CD14-positive monocyte (primary cell): ENCODE data around the gene MYO1C. TPM values are rescaled to one million over a fixed set of nuclear protein-coding genes. Genes with fewer than 3 reads are reported as not detected.

Experiments used
- DNase-seq, 3 donors: peaks; one replicate each; pipeline ENCODE4 v3.0.0-alpha.2; 2011 to 2022
- H2AFZ ChIP-seq: 2 replicates; pipeline ENCODE4 v1.6.0; 2012; ENCODE audit warnings: mild to moderate bottlenecking, low read depth, low read length, inconsistent platforms; ENCODE audit not compliant: insufficient read depth, poor library complexity, severe bottlenecking
- H3K27ac ChIP-seq, 2 donors: 1 replicate in 1 of 2; 2 replicates in 1 of 2; pipeline ENCODE4 v1.5.1; 2012 to 2013; ENCODE audit warnings: low read length in 2 of 2, control low read depth in 1 of 2, inconsistent platforms in 1 of 2, low read depth in 1 of 2, mild to moderate bottlenecking in 1 of 2
- H3K27me3 ChIP-seq, 2 donors: one replicate each; pipeline versions ENCODE4 v1.6.0 to v1.6.1; 2011 to 2013; ENCODE audit warnings: low read length in 2 of 2; ENCODE audit not compliant: control insufficient read depth in 2 of 2, insufficient read depth in 2 of 2
- H3K36me3 ChIP-seq, 2 donors: replicated peaks in 1 of 2; 1 replicate in 1 of 2; 2 replicates in 1 of 2; pipeline versions ENCODE4 v1.5.1 to v1.6.1; 2012 to 2013; ENCODE audit warnings: low read length in 2 of 2, control low read depth in 1 of 2, inconsistent platforms in 1 of 2, mild to moderate bottlenecking in 1 of 2; ENCODE audit not compliant: insufficient read depth in 2 of 2, control insufficient read depth in 1 of 2
- H3K4me1 ChIP-seq, 2 donors: 1 replicate in 1 of 2; 2 replicates in 1 of 2; pipeline versions ENCODE4 v1.5.1 to v1.6.1; 2012 to 2013; ENCODE audit warnings: low read length in 2 of 2, control low read depth in 1 of 2, inconsistent platforms in 1 of 2, mild to moderate bottlenecking in 1 of 2, moderate library complexity in 1 of 2; ENCODE audit not compliant: insufficient read depth in 2 of 2, control insufficient read depth in 1 of 2
- H3K4me2 ChIP-seq: replicated peaks from 2 replicates; pipeline ENCODE3; 2012; ENCODE audit warnings: low read length, moderate library complexity, mild to moderate bottlenecking; ENCODE audit not compliant: poor library complexity, severe bottlenecking; ENCODE audit errors: extremely low read depth
- H3K4me3 ChIP-seq, 3 experiments: fragments of 200-600 bp in 1 of 3; sonication (generic) in 1 of 3; replicated peaks in 1 of 3; 1 replicate in 2 of 3; 2 replicates in 1 of 3; pipeline ENCODE4 v1.5.1; 2011 to 2013; ENCODE audit warnings: low read length in 3 of 3, mild to moderate bottlenecking in 3 of 3, control low read depth in 2 of 3, low read depth in 2 of 3, inconsistent platforms in 1 of 3, moderate library complexity in 1 of 3
- H3K79me2 ChIP-seq: 2 replicates; pipeline ENCODE4 v1.6.0; 2012; ENCODE audit warnings: mild to moderate bottlenecking, control low read depth, inconsistent platforms, low read length, moderate library complexity; ENCODE audit not compliant: insufficient read depth
- H3K9ac ChIP-seq: 2 replicates; pipeline ENCODE4 v1.6.0; 2017; ENCODE audit warnings: low read length, mild to moderate bottlenecking; ENCODE audit not compliant: insufficient read depth, poor library complexity, severe bottlenecking
- H3K9me3 ChIP-seq, 2 donors: replicated peaks in 1 of 2; 1 replicate in 1 of 2; 2 replicates in 1 of 2; pipeline versions ENCODE4 v1.5.1 to v1.6.1; 2012 to 2013; ENCODE audit warnings: low read length in 2 of 2, control low read depth in 1 of 2; ENCODE audit not compliant: control insufficient read depth in 1 of 2, insufficient read depth in 1 of 2
- H4K20me1 ChIP-seq: 2 replicates; pipeline ENCODE4 v1.6.0; 2012; ENCODE audit warnings: mild to moderate bottlenecking, low read length, control low read depth, moderate library complexity; ENCODE audit not compliant: insufficient read depth
- H3K27ac Mint-ChIP-seq, 7 donors: one replicate each; pipeline ENCODE4 v1.8.0; 2020; ENCODE audit warnings: mild to moderate bottlenecking in 7 of 7, mixed read lengths in 7 of 7, moderate library complexity in 6 of 7, inconsistent platforms in 2 of 7
- H3K27me3 Mint-ChIP-seq, 3 donors: one replicate each; pipeline ENCODE4 v1.8.0; 2021 to 2022; ENCODE audit warnings: low read depth in 3 of 3, mild to moderate bottlenecking in 3 of 3, mixed read lengths in 3 of 3, moderate library complexity in 3 of 3, inconsistent platforms in 1 of 3
- H3K36me3 Mint-ChIP-seq, 2 donors: one replicate each; pipeline ENCODE4 v1.8.0; 2020; ENCODE audit warnings: mixed read lengths in 2 of 2, inconsistent platforms in 1 of 2, mild to moderate bottlenecking in 1 of 2
- H3K4me1 Mint-ChIP-seq: one replicate; pipeline ENCODE4 v1.8.0; 2020; ENCODE audit warnings: mild to moderate bottlenecking, mixed read lengths
- H3K4me3 Mint-ChIP-seq, 2 donors: one replicate each; pipeline ENCODE4 v1.8.0; 2020; ENCODE audit warnings: mild to moderate bottlenecking in 2 of 2, mixed read lengths in 2 of 2, moderate library complexity in 1 of 2
- H3K9me3 Mint-ChIP-seq, 7 donors: one replicate each; pipeline ENCODE4 v1.8.0; 2020 to 2022; ENCODE audit warnings: mixed read lengths in 7 of 7, mild to moderate bottlenecking in 6 of 7, moderate library complexity in 6 of 7, inconsistent platforms in 2 of 7
- CTCF ChIP-seq: fragments of 200-600 bp; IDR thresholded peaks from one replicate; pipeline ENCODE4 v1.8.0; 2022; ENCODE audit warnings: antibody characterized with exemption, mild to moderate bottlenecking
- whole genome bisulfite sequencing: methylation state at CpG from one replicate; pipeline ENCODE4 v1.1.5; 2013; ENCODE audit warnings: missing lambda C conversion rate; ENCODE audit not compliant: insufficient coverage; 5-methylcytosine and 5-hydroxymethylcytosine counted together
- intact Hi-C, 2 donors: fragments of 100-400 bp; cut with micrococcal nuclease; formaldehyde crosslinking; loops; one replicate each; pipeline versions ENCODE4 v1.15.0 to v1.15.1; 2023
- polyA plus RNA-seq, 3 donors: library from polyadenylated mRNA; depleted of rRNA in 1 of 3; unstranded in 2 of 3; stranded (reverse) in 1 of 3; fragments of 300-500 nt in 2 of 3; fragments of >200 nt in 1 of 3; fragmentation: Illumina TruSeq in 2 of 3; gene quantifications; 1 replicate in 2 of 3; 2 replicates in 1 of 3; pipeline ENCODE4 v1.2.3, GENCODE V29; 2012 to 2021

Gene MYO1C
- polyA plus RNA-seq, 3 donors = 2.5 to 9.5 (median 3.1) TPM

GRCh38 chr17:1480747-1481465, 11.6 kb downstream of the MYO1C start:
- Histone ChIP-seq H3K27me3 (peaks cover 0 to 24% of the 10 kb centered on the region in 2 donors), H3K4me3 (no peak overlapping the region), H3K36me3 (no peaks in the 10 kb centered on the region), H3K4me2 (no peak overlapping the region), H3K27ac (no peak overlapping the region), H2AFZ (no peak overlapping the region), H3K79me2 (no peaks in the 10 kb centered on the region), H3K9me3 (no peaks in the 10 kb centered on the region), H4K20me1 (peaks cover 3% of the 10 kb centered on the region), H3K9ac (no peak overlapping the region), H3K4me1 (peaks cover 9 to 13% of the 10 kb centered on the region in 2 donors)
- H3K4me3 Mint-ChIP-seq = peak overlapping the region in 1 of 2 donors; percentile 68
- intact Hi-C loops = no loop called here
- no peak for DNase-seq
- TF ChIP-seq CTCF = no peak
- 83% methylated on average over 17 of the region's 18 CpGs for WGBS
- peaks cover 0 to 6% (median 3%) of the 10 kb centered on the region in 7 donors for H3K9me3 Mint-ChIP-seq
- peaks cover 25 to 31% of the 10 kb centered on the region in 2 donors for H3K36me3 Mint-ChIP-seq
- H3K27me3 Mint-ChIP-seq = peaks cover 42 to 61% (median 48%) of the 10 kb centered on the region in 3 donors
- peaks cover 8% of the 10 kb centered on the region for H3K4me1 Mint-ChIP-seq
- no peak overlapping the region for H3K27ac Mint-ChIP-seq

- H2AFZ ChIP-seq = no peak overlapping the region
- no peaks in the 10 kb centered on the region for H4K20me1 ChIP-seq
- no peak overlapping the region for H3K4me3 Mint-ChIP-seq
- peaks cover 35 to 48% (median 38%) of the 10 kb centered on the region in 3 donors for H3K27me3 Mint-ChIP-seq
- no peaks in the 10 kb centered on the region for H3K4me1 ChIP-seq
- H3K4me1 Mint-ChIP-seq = peaks cover 2% of the 10 kb centered on the region
- no peaks in the 10 kb centered on the region for H3K9me3 ChIP-seq
- H3K4me2 ChIP-seq = no peak overlapping the region
- peaks cover 0 to 4% of the 10 kb centered on the region in 2 donors for H3K27me3 ChIP-seq
- no peaks in the 10 kb centered on the region for H3K79me2 ChIP-seq
- intact Hi-C loops = no loop called here
- H3K4me3 ChIP-seq = no peak overlapping the region
- H3K27ac Mint-ChIP-seq = no peak overlapping the region
- H3K9ac ChIP-seq = no peak overlapping the region
- H3K9me3 Mint-ChIP-seq = no peaks in the 10 kb centered on the region
- no peak overlapping the region for H3K27ac ChIP-seq
- DNase-seq = no peak
- peaks cover 22% of the 10 kb centered on the region in 2 donors for H3K36me3 Mint-ChIP-seq
- H3K36me3 ChIP-seq = no peaks in the 10 kb centered on the region
- no peak for TF ChIP-seq CTCF
- WGBS = 97% methylated on average over 26 of the region's 26 CpGs
Measured at GRCh38 chr17:1478418-1478817, 14.1 kb downstream of the MYO1C start.
